ENCODE results near the gene PLA1A. TPM values are rescaled to one million over a fixed set of nuclear protein-coding genes. Genes with fewer than 3 reads are reported as not detected.

Gene PLA1A
- total and polyA plus RNA-seq, 2 of the 4 experiments (the other 2 are of a cell fraction): not detected

DNA sequence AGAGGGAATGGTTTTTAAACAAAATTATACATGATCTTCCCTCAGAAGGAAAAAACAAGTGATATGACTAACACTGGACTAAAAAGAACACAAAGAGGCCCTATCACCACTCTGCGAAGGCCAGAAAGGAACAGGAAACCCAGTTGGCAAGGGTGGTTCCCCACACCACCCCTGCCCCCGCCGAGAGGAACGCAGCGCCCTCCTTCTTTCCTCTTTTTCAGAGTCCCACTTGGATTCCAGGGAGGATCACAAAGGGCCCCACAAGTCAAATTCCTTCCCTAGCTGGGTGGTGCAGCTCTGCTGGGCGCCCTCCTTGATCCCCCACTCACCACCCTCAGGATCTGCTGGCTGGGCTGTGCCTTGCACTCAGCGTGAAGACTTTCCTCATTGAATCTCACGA is 29.8 kb downstream of the PLA1A start:
- H4K91ac ChIP-seq (ENCODE audit: insufficient read depth, low read depth, low read length): no peak overlapping the region
- no peak overlapping the region for H3K4me2 ChIP-seq (ENCODE audit: low read depth, low read length)
- POLR2A ChIA-PET (ENCODE audit: unreplicated experiment): no interaction called here

More for the DNA sequence above, 29.8 kb downstream of the PLA1A start:
- Histone ChIP-seq H3K14ac (replicated peaks; ENCODE audit: low read depth, low read length) (no peak overlapping the region), H2BK20ac (ENCODE audit: low read depth, low read length) (no peak overlapping the region), H2BK15ac (ENCODE audit: low read depth, low read length) (no peak overlapping the region), H3K56ac (ENCODE audit: extremely low read depth, insufficient read depth, low read length) (no peak overlapping the region), H3K27me3 (ENCODE audit: control insufficient read depth, insufficient read depth, low read length) (peaks cover 4% of the 10 kb centered on the region; the same call in 1 of the 2 replicates), H3K4me1 (ENCODE audit: control insufficient read depth, insufficient read depth, low read length) (peaks cover 10% of the 10 kb centered on the region), H4K8ac (ENCODE audit: low read depth in 2 of 2, low read length in 2 of 2) (no peak overlapping the region), H4K5ac (ENCODE audit: low read depth, low read length) (no peak overlapping the region), H2BK120ac (ENCODE audit: low read depth, low read length) (no peak overlapping the region), H3K79me1 (ENCODE audit: low read depth in 1 of 2, low read length in 2 of 2) (no peaks in the 10 kb centered on the region), H3K4me3 (ENCODE audit: insufficient read depth, low read depth, low read length) (no peak overlapping the region), H3K9me3 (ENCODE audit: control insufficient read depth, insufficient read depth, low read length) (no peaks in the 10 kb centered on the region; the same call in 1 of the 2 replicates), H3K36me3 (ENCODE audit: control insufficient read depth, insufficient read depth, low read length) (no peaks in the 10 kb centered on the region), H4K20me1 (ENCODE audit: insufficient read depth, low read length) (no peaks in the 10 kb centered on the region), H3K4ac (ENCODE audit: low read depth, low read length) (no peak overlapping the region), H3K9ac (ENCODE audit: low read depth, low read length) (no peak overlapping the region), H3K23ac (ENCODE audit: low read depth, low read length) (no peak overlapping the region), H3K18ac (ENCODE audit: low read depth, low read length) (no peak overlapping the region), H2AFZ (replicated peaks; ENCODE audit: low read length, poor library complexity) (no peak overlapping the region), H2AK5ac (ENCODE audit: low read depth, low read length) (no peak overlapping the region), H2BK5ac (ENCODE audit: low read depth, low read length, poor library complexity, severe bottlenecking) (no peak overlapping the region), H3K27ac (ENCODE audit: insufficient read depth, low read length) (no peak overlapping the region), H2AK9ac (replicated peaks; ENCODE audit: low read depth, low read length, poor library complexity) (no peak overlapping the region), H3K9me1 (ENCODE audit: insufficient read depth, low read length) (no peaks in the 10 kb centered on the region; the same call in 1 of the 2 replicates)
- WGBS, 2 experiments (ENCODE audit: extremely low coverage in 2 of 2, insufficient read length in 1 of 2): 67% methylated on average over 3 of the region's 8 CpGs; no CpG with 5 or more reads in 1 of the 2 experiments
- intact Hi-C loops (cut with micrococcal nuclease) (no loop called here), dilution Hi-C loops (cut with HindIII; ENCODE audit: low sequenced_read_pairs, unreplicated experiment) (no loop called here), in situ Hi-C loops (cut with MboI; ENCODE audit: low sequenced_read_pairs) (no loop called here)
- CTCF ChIA-PET: no interaction called here
- DNase-seq (no peak), ATAC-seq (ENCODE audit: low read depth) (no peak)
- BruUV-seq (replicated peaks): no TSS peak
- TF ChIP-seq POLR2A (IDR thresholded peaks at IDR 0.05; ENCODE audit: low read depth, low read length): no peak
- TF ChIP-seq, protein P1, sequence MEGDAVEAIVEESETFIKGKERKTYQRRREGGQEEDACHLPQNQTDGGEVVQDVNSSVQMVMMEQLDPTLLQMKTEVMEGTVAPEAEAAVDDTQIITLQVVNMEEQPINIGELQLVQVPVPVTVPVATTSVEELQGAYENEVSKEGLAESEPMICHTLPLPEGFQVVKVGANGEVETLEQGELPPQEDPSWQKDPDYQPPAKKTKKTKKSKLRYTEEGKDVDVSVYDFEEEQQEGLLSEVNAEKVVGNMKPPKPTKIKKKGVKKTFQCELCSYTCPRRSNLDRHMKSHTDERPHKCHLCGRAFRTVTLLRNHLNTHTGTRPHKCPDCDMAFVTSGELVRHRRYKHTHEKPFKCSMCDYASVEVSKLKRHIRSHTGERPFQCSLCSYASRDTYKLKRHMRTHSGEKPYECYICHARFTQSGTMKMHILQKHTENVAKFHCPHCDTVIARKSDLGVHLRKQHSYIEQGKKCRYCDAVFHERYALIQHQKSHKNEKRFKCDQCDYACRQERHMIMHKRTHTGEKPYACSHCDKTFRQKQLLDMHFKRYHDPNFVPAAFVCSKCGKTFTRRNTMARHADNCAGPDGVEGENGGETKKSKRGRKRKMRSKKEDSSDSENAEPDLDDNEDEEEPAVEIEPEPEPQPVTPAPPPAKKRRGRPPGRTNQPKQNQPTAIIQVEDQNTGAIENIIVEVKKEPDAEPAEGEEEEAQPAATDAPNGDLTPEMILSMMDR (conservative IDR thresholded peaks at IDR 0.05; ENCODE audit: low read depth, low read length): no peak
- TF ChIP-seq CEBPB (IDR thresholded peaks at IDR 0.05; ENCODE audit: low read depth, low read length): no peak
- no peak for TF ChIP-seq RFX5 (IDR thresholded peaks at IDR 0.05; ENCODE audit: low read depth, low read length)
- TF ChIP-seq CHD1 (IDR thresholded peaks at IDR 0.05; ENCODE audit: low read depth, low read length): no peak
- TF ChIP-seq RAD21 (IDR thresholded peaks at IDR 0.05; ENCODE audit: low read length): no peak
- no peak for TF ChIP-seq MXI1 (IDR thresholded peaks at IDR 0.05; ENCODE audit: borderline replicate concordance, low read depth, low read length)

Data from IMR-90 (cell line).